Lower leg skin (tissue), 4 donors: Measurements from ENCODE around the gene SOCS1. TPM values are rescaled to one million over a fixed set of nuclear protein-coding genes. Genes with fewer than 3 reads are reported as not detected.
A peak's percentile ranks its signal among the peaks of the same experiment; 100 is the strongest.
"Not testable (repeated sequence)": the region's sequence is repeated elsewhere in the genome, so short reads cannot be mapped to it uniquely, and the experiment has no call there.

Experiments used
- DNase-seq, 2 donors: peaks; one replicate each; pipeline ENCODE4 v3.0.0-alpha.2; 2019; ENCODE audit warnings: low spot score in 2 of 2
- H3K4me3 ChIP-seq: fragments of 200-600 bp; sonication (generic); 2 replicates; pipeline ENCODE4 v1.5.1; 2017; ENCODE audit warnings: mild to moderate bottlenecking, low read depth; ENCODE audit not compliant: poor library complexity, severe bottlenecking
- POLR2A ChIP-seq, 2 donors: fragments of 450-650 bp; IDR thresholded peaks; one replicate each; pipeline ENCODE4 v1.6.1; 2016 to 2017; ENCODE audit warnings: antibody characterized with exemption in 2 of 2, mild to moderate bottlenecking in 1 of 2, moderate library complexity in 1 of 2
- WGBS, 2 donors: methylation state at CpG; one replicate each; pipeline ENCODE4 v1.1.5; 2018; 5-methylcytosine and 5-hydroxymethylcytosine counted together
- intact Hi-C: fragments of 100-400 bp; cut with DNase I; formaldehyde crosslinking; loops from one replicate; pipeline ENCODE4 v1.15.0; 2023; ENCODE audit warnings: low total_unique reads
- total RNA-seq, 4 donors: library from RNA; depleted of rRNA; stranded (reverse); fragments of >200 nt; gene quantifications; one replicate each; pipeline ENCODE4 v1.1.0, GENCODE V29; 2016
- TF ChIP-seq, protein P1 (sequence below), 3 donors: fragments of 450-650 bp; IDR thresholded peaks; one replicate each; pipeline ENCODE4 v1.5.1; 2016; ENCODE audit warnings: antibody characterized with exemption in 3 of 3, mild to moderate bottlenecking in 3 of 3, moderate library complexity in 2 of 3

SOCS1 gene
- total RNA-seq, 4 donors from 2014 or later, result 7.7 to 20.6 (median 10.1) TPM

GRCh38 chr16:11299865-11300559 is 44.0 kb upstream of the SOCS1 start:
- intact Hi-C loops, result no loop called here
- no peak overlapping the region for H3K4me3 ChIP-seq

DNA sequence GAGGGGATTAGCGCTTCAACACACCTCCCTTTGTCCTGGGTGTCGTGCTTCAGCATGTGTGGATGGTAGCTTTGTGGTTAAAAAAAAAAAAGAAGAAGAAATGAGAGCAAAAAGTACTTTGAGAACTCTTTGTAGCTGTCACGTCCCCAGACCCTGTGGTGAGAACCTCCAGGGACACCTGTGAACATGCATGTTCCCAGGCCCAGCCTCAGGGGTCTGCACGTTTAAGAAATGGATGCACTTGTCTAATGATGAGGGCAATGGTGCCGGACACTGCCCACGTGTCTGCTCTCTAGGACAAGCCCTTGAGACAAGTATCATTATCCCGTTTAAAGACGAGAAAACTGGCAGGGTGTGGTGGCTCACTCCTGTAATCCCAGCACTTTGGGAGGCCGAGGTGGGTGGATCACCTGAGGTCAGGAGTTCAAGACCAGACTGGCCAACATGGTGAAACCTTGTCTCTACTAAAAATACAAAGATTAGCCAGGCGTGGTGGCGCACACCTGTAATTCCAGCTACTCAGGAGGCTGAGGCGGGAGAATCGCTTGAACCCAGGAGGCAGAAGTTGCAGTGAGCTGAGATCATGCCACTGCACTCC is 43.0 kb upstream of the SOCS1 start:
- DNase-seq, intact Hi-C loops: not testable (repeated sequence)
- WGBS, 2 donors, result 87 to 88% methylated on average over 13 of the region's 13 CpGs

More at GRCh38 chr16:11299865-11300559, 44.0 kb upstream of the SOCS1 start:
- no peak for TF ChIP-seq POLR2A (IDR thresholded peaks at IDR 0.05)
- TF ChIP-seq, protein P1, sequence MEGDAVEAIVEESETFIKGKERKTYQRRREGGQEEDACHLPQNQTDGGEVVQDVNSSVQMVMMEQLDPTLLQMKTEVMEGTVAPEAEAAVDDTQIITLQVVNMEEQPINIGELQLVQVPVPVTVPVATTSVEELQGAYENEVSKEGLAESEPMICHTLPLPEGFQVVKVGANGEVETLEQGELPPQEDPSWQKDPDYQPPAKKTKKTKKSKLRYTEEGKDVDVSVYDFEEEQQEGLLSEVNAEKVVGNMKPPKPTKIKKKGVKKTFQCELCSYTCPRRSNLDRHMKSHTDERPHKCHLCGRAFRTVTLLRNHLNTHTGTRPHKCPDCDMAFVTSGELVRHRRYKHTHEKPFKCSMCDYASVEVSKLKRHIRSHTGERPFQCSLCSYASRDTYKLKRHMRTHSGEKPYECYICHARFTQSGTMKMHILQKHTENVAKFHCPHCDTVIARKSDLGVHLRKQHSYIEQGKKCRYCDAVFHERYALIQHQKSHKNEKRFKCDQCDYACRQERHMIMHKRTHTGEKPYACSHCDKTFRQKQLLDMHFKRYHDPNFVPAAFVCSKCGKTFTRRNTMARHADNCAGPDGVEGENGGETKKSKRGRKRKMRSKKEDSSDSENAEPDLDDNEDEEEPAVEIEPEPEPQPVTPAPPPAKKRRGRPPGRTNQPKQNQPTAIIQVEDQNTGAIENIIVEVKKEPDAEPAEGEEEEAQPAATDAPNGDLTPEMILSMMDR (IDR thresholded peaks at IDR 0.05), result no peak
- WGBS, 2 donors, result 78 to 85% methylated on average over 6 of the region's 6 CpGs
- no peak for DNase-seq

DNA sequence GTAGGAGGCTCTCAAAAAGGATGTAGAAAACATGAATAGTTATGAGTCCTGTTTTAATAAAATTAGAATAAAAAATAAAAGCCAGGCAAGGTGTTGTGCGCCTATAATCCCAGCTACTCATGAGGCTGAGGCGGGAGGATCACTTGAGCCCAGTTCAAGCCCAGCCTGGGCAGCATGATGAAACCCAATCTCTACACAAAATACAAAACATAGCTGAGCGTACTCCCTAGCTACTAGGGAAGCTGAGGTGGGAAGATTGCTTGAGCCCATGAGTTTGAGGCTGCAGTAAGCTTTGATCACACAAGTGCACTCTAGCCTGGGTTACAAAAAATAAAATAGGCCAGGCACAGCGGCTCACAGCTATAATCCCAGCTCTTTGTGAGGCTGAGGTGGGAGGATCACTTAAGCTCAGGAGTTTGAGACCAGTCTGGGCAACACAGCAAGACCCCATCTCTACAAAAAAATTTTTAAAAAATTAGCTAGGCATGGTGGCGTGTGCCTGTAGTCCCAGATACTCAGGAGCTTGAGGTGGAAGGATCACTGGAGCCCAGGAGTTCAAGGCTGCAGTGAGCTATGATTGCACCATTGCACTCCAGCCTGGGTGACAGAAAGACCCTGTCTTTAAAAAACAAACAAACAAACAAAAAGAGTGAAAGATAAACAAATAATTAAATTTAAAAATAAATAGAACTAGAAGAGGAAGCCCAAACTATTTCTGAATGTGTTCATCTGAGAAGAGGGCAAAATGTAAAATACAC is 42.3 kb upstream of the SOCS1 start:
- intact Hi-C loops, result no loop called here
- TF ChIP-seq POLR2A (IDR thresholded peaks at IDR 0.05), result no peak
- TF ChIP-seq, protein P1 (IDR thresholded peaks at IDR 0.05), result no peak
- no peak for DNase-seq
- no peak overlapping the region for H3K4me3 ChIP-seq
- WGBS, 2 donors, result 92 to 93% methylated on average over 5 of the region's 5 CpGs

More for the DNA sequence above, 43.0 kb upstream of the SOCS1 start:
- not testable (repeated sequence) for H3K4me3 ChIP-seq

DNA sequence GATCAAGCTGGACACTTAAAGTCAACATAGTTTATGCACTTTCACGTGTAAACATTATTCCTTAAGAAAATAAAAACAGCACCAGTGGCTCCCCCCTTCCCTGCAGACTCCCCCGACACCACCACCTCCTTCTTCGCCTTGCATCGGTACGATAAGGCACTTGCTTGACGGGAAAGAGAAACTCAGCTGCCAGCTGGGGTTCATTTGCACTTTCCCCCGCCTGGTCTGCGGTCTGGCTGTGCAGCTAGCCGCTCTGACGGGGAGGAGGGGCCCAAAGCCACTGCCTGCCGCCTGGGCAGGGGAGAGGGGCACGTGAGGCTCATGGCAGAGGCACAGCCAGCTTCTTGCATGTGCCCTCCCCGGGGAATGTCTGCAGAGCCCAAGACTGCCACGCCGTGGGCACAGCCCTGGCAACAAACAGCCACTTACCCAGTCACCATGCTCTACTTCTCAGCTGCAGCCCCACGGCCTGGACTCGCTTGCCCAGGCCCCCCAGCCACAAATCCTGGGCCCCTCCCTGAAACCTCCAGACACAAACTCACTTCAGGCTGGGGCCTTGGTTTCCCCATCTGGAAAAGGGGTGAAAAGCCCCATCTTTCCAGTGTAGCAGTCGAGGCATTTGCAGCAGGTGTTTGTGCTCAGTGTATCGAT is 41.6 kb upstream of the SOCS1 start:
- intact Hi-C loops, result no loop called here
- H3K4me3 ChIP-seq, result no peak overlapping the region
- WGBS, 2 donors, result 12 to 15% methylated on average over 16 to 19 of the region's 19 CpGs
- no peak for TF ChIP-seq POLR2A (IDR thresholded peaks at IDR 0.05)
- TF ChIP-seq, protein P1 (IDR thresholded peaks at IDR 0.05), result no peak
- DNase-seq, result peak; percentile 60 to 89

DNA sequence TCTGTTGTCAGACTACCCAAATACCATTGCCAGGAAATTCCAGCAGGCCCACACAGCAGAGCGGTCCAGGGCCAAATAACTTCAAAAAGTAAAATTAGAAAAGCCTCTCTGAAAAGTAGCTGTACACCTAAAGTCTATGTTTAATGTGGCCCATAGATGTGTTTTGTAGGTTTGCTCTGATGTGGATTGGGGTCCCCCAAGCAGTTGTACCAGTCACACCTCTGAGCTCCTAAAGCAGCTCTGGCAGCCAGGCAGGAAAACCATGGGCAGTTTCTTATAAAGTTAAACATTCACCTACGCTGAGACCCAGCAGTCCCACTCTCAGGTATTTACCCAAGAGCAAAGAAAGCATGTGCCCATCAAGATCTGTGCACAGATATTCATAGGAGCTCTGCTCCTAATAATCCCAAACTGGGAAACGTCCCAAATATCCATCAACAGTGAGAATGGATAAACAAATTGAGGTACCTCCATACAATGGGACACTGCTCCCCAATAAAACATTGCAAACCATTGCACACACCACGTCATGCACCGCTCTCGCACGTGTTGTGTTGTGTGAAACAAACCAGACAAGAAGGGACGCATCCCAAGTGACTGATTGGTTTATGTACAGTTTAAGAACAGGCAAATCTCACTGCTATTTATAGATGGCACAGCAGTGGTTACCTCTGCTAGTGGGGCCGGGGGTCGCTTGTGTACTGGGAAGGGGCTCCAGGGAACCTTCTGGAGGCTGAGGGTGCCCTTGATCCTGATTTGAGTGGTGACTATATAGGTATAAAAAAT is 40.9 kb upstream of the SOCS1 start:
- DNase-seq, result peak in 1 of 2 donors; percentile 35
- no peak overlapping the region for H3K4me3 ChIP-seq
- 35 to 39% methylated on average over 9 of the region's 10 CpGs for WGBS, 2 donors
- intact Hi-C loops, result no loop called here
- TF ChIP-seq, protein P1 (IDR thresholded peaks at IDR 0.05), result no peak
- TF ChIP-seq POLR2A (IDR thresholded peaks at IDR 0.05), result no peak
